Measurements from ENCODE around the gene FEM1C. TPM values are rescaled to one million over a fixed set of nuclear protein-coding genes. Genes with fewer than 3 reads are reported as not detected.
"Not testable (repeated sequence)": the region's sequence is repeated elsewhere in the genome, so short reads cannot be mapped to it uniquely, and the experiment has no call there.

Gene FEM1C
- total and polyA plus RNA-seq, 2 experiments from 2014 or later = 7.2 to 11.8 TPM

- no peak for TF ChIP-seq CTCF (IDR thresholded peaks at IDR 0.05; ENCODE audit: low read depth, low read length)
- H3K9me3 ChIP-seq (ENCODE audit: low read depth) = no peaks in the 10 kb centered on the region
- H3K27me3 ChIP-seq = no peaks in the 10 kb centered on the region
- DNase-seq (ENCODE audit: low read depth in 1 of 2, low spot score in 1 of 2) = no peak
- H3K4me3 ChIP-seq = no peak overlapping the region
- H3K27ac ChIP-seq = no peak overlapping the region
- no peaks in the 10 kb centered on the region for H3K36me3 ChIP-seq
- H3K4me1 ChIP-seq (ENCODE audit: low read depth) = no peaks in the 10 kb centered on the region
Measured at GRCh38 chr5:115487756-115488155, 56.8 kb downstream of the FEM1C start.

- Histone ChIP-seq H3K27me3 (no peaks in the 10 kb centered on the region), H3K27ac (no peak overlapping the region), H3K36me3 (no peaks in the 10 kb centered on the region), H3K4me3 (no peak overlapping the region), H3K9me3 (ENCODE audit: low read depth) (no peaks in the 10 kb centered on the region), H3K4me1 (ENCODE audit: low read depth) (no peaks in the 10 kb centered on the region)
- no peak for TF ChIP-seq CTCF (IDR thresholded peaks at IDR 0.05; ENCODE audit: low read depth, low read length)
- DNase-seq (ENCODE audit: low read depth in 1 of 2, low spot score in 1 of 2) = no peak
Measured at GRCh38 chr5:115487168-115487567, 57.4 kb downstream of the FEM1C start.

GRCh38 chr5:115486728-115487127, 57.8 kb downstream of the FEM1C start:
- H3K4me1 ChIP-seq (ENCODE audit: low read depth) = no peaks in the 10 kb centered on the region
- TF ChIP-seq CTCF (IDR thresholded peaks at IDR 0.05; ENCODE audit: low read depth, low read length) = no peak
- H3K36me3 ChIP-seq = no peaks in the 10 kb centered on the region
- no peak overlapping the region for H3K27ac ChIP-seq
- H3K9me3 ChIP-seq (ENCODE audit: low read depth) = no peaks in the 10 kb centered on the region
- no peak for DNase-seq (ENCODE audit: low read depth in 1 of 2, low spot score in 1 of 2)
- H3K4me3 ChIP-seq = no peak overlapping the region
- no peaks in the 10 kb centered on the region for H3K27me3 ChIP-seq

GRCh38 chr5:115484368-115484767, 60.2 kb downstream of the FEM1C start:
- H3K27ac ChIP-seq = no peak overlapping the region
- no peaks in the 10 kb centered on the region for H3K9me3 ChIP-seq (ENCODE audit: low read depth)
- no peaks in the 10 kb centered on the region for H3K27me3 ChIP-seq
- H3K36me3 ChIP-seq = no peaks in the 10 kb centered on the region
- no peak for TF ChIP-seq CTCF (IDR thresholded peaks at IDR 0.05; ENCODE audit: low read depth, low read length)
- no peak overlapping the region for H3K4me3 ChIP-seq
- H3K4me1 ChIP-seq (ENCODE audit: low read depth) = no peaks in the 10 kb centered on the region
- no peak for DNase-seq (ENCODE audit: low read depth in 1 of 2, low spot score in 1 of 2)

- Histone ChIP-seq H3K4me3 (no peak overlapping the region), H3K27ac (no peak overlapping the region), H3K27me3 (no peaks in the 10 kb centered on the region), H3K36me3 (no peaks in the 10 kb centered on the region), H3K9me3 (ENCODE audit: low read depth) (no peaks in the 10 kb centered on the region), H3K4me1 (ENCODE audit: low read depth) (no peaks in the 10 kb centered on the region)
- no peak for DNase-seq (ENCODE audit: low read depth in 1 of 2, low spot score in 1 of 2)
- TF ChIP-seq CTCF (IDR thresholded peaks at IDR 0.05; ENCODE audit: low read depth, low read length) = no peak
Measured at GRCh38 chr5:115480900-115481299, 63.7 kb downstream of the FEM1C start.

GRCh38 chr5:115480271-115480670, 64.3 kb downstream of the FEM1C start:
- Histone ChIP-seq H3K27me3 (no peaks in the 10 kb centered on the region), H3K27ac (no peak overlapping the region), H3K4me1 (ENCODE audit: low read depth) (no peaks in the 10 kb centered on the region), H3K4me3 (no peak overlapping the region), H3K9me3 (ENCODE audit: low read depth) (no peaks in the 10 kb centered on the region), H3K36me3 (no peaks in the 10 kb centered on the region)
- TF ChIP-seq CTCF (IDR thresholded peaks at IDR 0.05; ENCODE audit: low read depth, low read length) = no peak
- DNase-seq (ENCODE audit: low read depth in 1 of 2, low spot score in 1 of 2) = no peak

GRCh38 chr5:115479166-115479873, 65.3 kb downstream of the FEM1C start:
- not testable (repeated sequence) for H3K27ac ChIP-seq; H3K36me3 ChIP-seq; H3K9me3 ChIP-seq (ENCODE audit: low read depth); H3K4me3 ChIP-seq; DNase-seq (ENCODE audit: low read depth in 1 of 2, low spot score in 1 of 2); H3K4me1 ChIP-seq (ENCODE audit: low read depth); H3K27me3 ChIP-seq

Data from cardiac muscle cell (in vitro differentiated cells and primary cell).